Measurements from ENCODE around the gene ATP11B.

Gene ATP11B

DNA sequence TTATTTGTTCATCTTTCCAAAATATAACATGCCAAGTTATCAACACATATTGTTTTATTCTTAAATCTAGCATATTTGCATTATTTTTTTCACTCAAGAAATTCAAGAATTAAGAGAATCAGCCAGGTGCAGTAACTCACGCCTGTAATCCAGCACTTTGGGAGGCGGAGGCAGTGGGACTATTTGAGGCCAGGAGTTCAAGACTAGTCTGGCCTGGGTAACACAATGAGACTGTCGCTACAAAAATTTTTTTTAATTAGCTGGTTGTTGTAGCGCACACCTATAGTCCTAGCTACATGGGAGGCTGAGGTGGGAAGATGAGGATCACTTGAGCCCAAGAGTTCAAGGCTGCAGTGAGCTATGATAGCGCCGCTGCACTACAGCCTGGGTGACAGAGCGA, 176.5 kb downstream of the ATP11B start:
- Histone ChIP-seq H3K4me1 (ENCODE audit: control insufficient read depth, insufficient read depth, low read length) (no peaks in the 10 kb centered on the region), H3K27me3 (ENCODE audit: control insufficient read depth, insufficient read depth, low read length) (no peaks in the 10 kb centered on the region), H3K9me3 (ENCODE audit: control insufficient read depth, low read length) (no peaks in the 10 kb centered on the region), H3K4me3 (ENCODE audit: low read length) (no peak overlapping the region), H3K9ac (ENCODE audit: low read length) (no peak overlapping the region), H3K36me3 (ENCODE audit: control insufficient read depth, insufficient read depth, low read length) (no peaks in the 10 kb centered on the region)

DNA sequence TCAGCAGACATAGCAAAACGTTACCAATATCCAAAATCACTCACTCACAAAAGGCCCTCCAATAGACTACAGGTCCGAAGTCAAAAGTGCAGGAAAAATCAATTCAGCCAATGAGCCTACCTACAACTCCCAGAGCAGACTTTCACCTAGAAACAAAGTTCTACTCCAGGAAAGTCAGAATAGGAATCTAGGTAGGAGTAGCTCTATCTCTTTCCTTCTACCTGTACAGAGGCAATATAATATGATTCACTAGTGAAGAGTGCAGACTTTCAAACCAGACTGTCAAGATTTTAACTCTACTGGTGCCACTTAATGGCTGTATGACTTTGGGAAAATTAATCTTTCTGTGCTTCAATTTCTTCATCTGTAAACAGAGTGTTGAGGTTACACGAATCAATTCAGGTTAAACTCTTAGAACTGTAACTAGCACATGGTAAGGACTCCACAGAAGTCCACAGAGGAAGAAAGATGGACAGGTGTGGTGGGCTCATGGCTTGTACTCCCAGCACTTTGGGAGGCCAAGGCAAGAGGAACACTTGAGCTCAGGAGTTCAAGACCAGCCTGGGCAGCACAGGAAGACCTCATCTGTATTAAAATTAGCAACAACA, 177.6 kb downstream of the ATP11B start:
- H3K27me3 ChIP-seq (ENCODE audit: control insufficient read depth, insufficient read depth, low read length): no peaks in the 10 kb centered on the region
- no peaks in the 10 kb centered on the region for H3K4me1 ChIP-seq (ENCODE audit: control insufficient read depth, insufficient read depth, low read length)
- H3K9ac ChIP-seq (ENCODE audit: low read length): no peak overlapping the region
- no peak overlapping the region for H3K4me3 ChIP-seq (ENCODE audit: low read length)
- H3K36me3 ChIP-seq (ENCODE audit: control insufficient read depth, insufficient read depth, low read length): no peaks in the 10 kb centered on the region
- H3K9me3 ChIP-seq (ENCODE audit: control insufficient read depth, low read length): no peaks in the 10 kb centered on the region

All from mucosa of stomach (tissue), 1 donor.